D721Med (cell line): ENCODE measurements around the gene WWTR1.

Source experiments
- DNase-seq: peaks from one replicate; pipeline ENCODE4 v3.0.0; 2011; ENCODE audit warnings: low spot score; ENCODE audit not compliant: insufficient read length
- FAIRE-seq: peaks from 2 replicates; lab custom pipeline; 2011; peaks lifted over from hg19 to GRCh38; lab: Jason Lieb, UNC
- TF ChIP-seq, protein P1 (sequence below): IDR thresholded peaks from 2 replicates; pipeline ENCODE4 v1.5.1; 2012; ENCODE audit warnings: mild to moderate bottlenecking, control low read depth; ENCODE audit not compliant: insufficient read depth; ENCODE audit errors: missing control alignments

WWTR1 gene

DNA sequence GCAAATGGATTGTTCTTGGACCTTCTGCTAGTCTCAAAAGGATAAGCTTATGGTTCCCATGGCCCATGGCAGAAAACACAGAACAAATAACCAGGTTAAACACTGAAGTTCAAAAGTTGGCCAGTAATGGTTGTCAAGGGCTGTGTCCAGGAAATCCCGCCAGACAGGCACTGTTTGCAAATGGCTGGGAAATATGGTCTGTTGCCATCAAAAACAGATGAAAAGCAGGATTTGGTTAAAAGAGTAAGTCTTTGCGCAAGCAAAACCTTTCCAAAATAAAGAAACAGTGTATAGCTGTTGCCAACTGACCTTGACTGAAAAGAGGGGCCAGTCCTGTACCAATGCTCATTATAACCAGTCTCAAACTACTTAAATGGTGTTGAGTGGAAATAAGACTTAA lies 58.6 kb downstream of the WWTR1 start:
- TF ChIP-seq, protein P1, sequence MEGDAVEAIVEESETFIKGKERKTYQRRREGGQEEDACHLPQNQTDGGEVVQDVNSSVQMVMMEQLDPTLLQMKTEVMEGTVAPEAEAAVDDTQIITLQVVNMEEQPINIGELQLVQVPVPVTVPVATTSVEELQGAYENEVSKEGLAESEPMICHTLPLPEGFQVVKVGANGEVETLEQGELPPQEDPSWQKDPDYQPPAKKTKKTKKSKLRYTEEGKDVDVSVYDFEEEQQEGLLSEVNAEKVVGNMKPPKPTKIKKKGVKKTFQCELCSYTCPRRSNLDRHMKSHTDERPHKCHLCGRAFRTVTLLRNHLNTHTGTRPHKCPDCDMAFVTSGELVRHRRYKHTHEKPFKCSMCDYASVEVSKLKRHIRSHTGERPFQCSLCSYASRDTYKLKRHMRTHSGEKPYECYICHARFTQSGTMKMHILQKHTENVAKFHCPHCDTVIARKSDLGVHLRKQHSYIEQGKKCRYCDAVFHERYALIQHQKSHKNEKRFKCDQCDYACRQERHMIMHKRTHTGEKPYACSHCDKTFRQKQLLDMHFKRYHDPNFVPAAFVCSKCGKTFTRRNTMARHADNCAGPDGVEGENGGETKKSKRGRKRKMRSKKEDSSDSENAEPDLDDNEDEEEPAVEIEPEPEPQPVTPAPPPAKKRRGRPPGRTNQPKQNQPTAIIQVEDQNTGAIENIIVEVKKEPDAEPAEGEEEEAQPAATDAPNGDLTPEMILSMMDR, result no peak
- DNase-seq (no peak), FAIRE-seq (no peak)

DNA sequence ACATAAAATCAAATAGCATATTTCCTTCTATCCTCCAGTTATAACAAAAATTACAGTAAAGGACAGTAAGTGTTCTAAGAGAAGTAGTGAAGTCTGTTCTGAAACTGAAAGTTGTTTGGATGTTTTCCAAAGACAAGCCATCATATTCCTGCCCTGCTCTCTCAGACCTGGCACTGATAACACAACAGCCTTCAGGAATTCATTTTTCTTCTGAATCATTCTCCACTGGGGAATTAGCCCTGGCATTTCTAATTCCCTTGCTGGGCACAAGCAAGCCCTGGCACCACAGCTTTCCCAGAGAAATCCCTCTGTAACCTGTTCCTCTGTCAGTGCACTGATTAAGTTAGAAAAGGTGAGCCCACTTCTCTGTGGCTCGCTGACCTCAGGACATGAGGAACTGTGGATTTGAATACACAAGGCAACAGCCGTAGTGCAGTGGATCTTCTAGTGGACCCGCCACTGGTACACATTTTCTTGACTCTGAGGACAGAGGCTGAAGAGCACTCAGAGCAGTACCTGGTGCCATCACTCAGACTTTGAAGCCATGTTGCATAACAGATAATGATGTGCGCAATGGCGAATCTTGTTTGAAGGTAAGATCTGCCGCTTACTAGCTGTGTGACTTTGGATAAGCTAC lies 61.6 kb downstream of the WWTR1 start:
- FAIRE-seq (no peak), DNase-seq (no peak)
- TF ChIP-seq, protein P1, result no peak

DNA sequence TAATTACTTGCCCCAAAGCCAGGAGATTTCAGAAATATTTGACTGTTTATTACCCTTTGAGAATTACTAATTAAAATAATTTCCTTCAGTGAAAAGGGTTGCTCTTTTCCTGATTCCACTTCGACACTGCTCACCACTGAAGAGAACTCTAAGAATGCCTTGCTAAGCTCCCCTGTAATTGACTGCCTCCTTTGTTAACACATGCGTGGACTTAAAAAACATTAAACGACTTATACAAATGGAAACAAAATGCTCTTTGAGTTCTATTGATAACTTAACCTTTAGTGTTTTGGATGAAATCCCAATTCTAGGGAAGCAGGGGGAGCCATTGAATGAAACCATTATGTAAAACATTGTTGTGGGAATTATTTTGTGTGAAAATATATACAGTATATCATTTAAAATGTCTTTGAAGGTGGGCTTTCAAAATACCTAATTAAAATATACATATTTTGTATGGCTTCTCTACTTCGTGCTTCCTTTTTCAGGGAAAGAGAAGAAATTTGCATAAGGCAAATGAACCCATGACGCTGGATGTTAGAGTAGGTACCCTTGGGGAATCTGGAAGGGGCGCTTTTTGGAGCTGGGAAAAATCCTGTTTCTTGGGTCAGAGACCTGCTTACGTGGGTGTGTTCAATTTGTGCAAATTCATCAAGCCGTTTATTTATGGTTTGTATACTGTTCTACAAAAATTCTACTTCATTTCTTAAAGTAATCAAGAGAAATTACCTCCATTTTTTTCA lies 64.2 kb downstream of the WWTR1 start:
- TF ChIP-seq, protein P1, result no peak
- no peak for FAIRE-seq
- no peak for DNase-seq

DNA sequence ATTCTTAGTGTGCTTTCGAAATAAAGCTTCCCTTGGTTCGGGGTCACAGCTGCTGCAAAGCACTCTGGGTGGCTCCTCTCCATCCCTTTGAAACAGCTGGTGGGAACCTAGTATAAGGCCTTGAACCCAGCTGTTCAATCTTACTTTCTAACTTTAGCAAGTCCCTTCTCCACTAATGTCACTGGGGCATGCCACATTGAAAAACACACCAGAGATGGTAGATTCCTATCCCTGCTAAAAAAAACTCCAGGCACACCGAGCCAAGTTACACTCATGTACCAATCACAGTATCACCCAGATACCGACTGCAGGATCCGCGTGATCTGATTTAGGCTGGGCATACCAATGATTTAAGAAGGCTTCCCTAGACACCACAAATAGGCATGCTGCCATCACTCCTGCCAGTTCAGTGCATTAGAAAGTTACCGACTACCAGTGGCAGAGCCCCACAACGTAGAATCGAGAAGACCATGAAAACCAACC lies 65.0 kb downstream of the WWTR1 start:
- TF ChIP-seq, protein P1, result no peak
- FAIRE-seq, result no peak
- DNase-seq, result no peak

DNA sequence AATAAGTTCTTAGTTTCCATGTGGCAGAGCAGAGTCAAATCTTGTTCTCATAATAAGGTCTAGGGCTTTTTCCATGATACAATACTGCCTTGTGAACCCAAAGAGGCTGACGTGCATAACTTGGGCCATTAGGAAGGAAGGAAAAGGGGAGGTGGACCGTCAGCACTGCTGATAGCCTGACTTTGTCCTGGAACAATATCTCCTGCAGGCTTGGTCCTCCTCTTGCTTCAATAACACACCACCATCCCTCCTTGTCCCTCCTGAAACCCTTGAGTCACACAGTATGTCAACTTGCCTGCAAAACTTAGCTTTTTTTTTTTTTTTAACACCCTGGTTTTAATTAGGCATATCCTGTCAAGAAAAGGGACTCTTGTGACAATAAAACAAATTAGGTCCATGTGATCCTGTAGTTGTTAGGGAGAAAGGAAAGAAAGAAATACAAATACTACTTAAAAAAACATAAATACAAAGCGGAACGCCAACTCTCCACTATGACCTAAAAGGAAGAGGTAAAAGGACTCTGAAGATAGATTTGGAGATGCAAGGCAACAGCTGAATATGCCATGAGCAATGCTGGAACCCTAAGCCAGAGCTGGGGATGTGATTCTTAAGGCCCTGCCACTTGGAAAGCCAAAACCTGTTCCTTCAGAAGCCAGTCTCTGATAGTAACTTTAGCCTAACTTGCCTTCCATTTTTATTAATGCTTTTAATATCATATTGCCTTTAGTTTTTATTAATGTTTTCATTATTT lies 67.0 kb downstream of the WWTR1 start:
- TF ChIP-seq, protein P1, result no peak
- no peak for FAIRE-seq
- DNase-seq, result no peak

DNA sequence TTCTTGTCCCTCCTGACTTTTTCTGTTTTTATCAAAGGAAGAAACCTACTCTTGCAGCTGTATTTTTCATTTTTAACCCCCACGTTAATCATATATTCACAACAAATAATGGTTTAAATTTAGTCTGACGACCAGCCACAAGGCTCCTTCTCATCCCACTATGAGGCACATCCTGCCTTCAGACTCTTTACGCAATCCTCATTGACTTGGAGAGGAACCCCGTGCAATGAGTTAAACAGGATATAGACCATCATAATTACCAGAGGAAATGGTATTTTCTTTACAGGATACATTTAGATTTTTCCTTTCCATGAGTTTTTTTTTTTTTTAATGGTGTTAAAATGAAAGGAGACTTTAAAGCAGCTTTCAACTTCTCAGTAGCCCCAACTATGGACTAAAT lies 68.5 kb downstream of the WWTR1 start:
- DNase-seq, result no peak

More for the DNA sequence above, 68.5 kb downstream of the WWTR1 start:
- TF ChIP-seq, protein P1, result no peak
- no peak for FAIRE-seq
